Putamen (tissue), 1 donor: ENCODE measurements around the gene ARHGAP6.

ENCODE experiments used
- DNase-seq: peaks from one replicate; pipeline ENCODE4 v3.0.0-alpha.2; 2016; ENCODE audit warnings: low spot score

The ARHGAP6 gene

DNA sequence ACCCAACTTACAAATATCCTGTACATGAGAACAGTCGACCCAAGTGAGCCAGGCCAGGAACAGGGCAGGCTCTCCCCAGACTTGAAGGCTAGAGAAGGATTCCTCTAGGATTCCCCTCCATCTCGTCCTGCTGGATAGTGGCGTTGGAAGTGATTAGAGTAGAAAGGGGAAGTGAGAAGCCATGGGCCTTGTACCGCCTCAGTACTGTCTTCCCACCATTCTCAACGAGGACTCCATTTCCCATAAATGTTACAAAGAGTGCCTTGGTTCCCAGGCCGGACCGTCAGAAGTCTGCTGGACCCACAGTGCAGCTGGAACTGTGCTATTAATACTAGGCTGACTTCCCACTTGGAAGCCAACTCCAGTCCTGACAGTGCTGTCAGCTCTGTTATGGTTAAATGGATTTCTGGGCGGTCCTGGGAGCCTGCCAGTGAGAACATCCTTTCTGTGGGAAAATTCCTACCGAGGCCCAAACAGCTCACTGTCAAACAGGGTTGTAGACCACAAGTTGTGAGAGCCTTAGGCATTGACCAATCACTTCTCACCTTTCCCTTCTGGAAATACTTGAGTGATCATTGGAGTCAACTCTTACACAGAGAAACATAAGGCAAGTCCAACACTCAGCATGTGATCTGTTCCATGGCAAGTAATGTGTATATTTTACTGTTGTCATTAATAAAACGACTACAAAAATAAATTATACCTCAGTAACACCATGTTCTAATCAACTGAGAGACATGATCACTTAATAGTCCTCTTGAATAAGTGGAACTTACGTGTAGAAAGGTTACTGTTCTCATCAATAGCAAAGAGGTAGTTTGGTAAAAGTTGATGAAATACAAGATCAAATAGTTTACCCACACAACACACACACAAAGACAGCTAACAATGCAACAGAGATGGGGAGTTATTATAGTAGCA, 314.1 kb downstream of the ARHGAP6 start:
- DNase-seq, result no peak

DNA sequence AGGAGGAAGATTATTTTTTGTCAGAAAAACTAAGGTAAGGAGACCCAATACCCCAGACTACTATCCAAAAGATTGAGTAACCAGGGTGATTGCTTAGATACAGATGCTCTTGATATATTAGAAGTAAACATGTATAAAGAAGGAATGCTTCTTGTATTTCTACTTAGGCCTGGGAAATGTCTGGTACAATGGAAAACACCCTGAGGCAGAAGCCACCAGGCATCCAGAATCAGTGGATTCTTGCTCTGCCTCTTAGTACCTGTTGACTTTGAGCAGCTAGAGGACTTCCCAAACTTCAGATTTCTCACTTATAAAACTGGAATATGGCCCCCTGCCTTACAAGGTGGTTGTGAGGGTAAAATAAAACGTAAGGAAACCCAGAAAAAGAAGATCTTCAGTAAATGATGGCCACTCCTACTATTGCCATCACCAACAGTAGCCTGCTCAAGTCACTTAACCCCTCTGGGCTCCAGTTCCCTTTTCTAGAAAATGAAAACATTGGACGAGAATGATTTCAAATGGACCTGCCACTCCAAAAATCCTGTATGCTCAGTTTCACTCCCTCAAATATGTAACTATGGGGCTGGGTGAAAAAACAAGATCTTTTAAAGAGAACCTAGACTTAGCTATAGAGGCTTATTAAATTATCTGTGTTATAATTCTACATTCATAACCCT, 315.9 kb downstream of the ARHGAP6 start:
- DNase-seq, result no peak

DNA sequence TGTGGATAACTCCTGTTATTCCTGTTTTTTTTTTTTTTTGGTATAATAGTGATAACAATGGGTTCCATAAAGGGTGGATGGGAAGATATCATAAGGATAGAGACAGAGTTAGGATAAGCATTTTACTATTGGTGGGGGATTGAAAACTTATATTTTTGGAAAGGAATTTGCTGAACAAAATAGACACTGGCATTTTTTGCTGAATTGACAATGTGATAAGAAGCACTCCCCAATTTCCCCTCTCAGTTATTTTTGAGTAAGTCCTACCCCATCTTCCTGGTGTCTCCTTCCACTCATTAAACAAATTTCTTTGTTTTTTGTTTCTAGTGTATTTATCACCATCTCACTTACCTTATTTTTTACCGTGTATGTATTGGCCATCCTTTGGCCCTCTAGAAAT, 316.7 kb downstream of the ARHGAP6 start:
- no peak for DNase-seq

DNA sequence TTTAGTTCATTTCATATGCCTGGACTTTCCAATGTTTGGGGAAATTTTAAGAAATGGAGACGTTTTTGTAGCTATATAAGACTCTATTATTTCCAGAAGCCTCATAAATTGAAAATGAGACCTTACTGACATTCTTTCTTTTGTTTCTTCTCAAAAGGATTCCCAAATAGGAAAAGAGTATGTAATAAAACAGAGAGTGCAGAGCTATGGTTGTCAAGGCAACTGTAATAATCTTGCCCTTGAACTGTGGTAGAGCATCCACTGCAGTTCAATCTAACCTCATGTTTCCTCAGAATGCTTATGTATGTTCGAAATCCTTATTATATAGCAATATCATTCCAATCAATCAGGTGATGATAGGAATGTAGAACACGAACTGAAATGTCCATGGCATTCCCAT, 318.4 kb downstream of the ARHGAP6 start:
- DNase-seq, result no peak

DNA sequence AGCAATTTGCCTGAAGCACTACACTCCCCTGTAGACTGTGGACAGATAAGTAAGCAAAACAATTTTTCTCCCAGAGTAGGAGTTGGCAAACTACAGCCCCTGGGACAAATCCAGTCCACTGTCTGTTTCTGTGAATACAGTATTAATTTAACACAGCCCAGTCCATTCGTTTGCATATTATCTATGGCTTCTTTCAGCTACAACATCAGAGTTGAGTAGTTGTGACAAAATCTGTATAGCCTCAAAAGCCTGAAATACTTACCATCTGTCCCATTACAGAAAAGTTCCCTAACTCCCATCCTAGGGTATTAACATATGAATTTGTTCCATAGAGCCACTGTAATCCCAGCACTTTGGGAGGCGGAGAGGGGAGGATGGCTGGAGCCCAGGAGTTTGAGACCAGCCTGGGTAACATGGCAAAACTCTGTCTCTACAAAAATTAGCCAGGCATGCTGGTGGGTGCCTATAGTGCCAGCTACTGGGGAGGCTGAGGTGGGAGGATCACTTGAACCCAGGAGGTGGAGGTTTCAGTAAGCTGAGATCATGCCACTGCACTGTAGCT, 319.5 kb downstream of the ARHGAP6 start:
- no peak for DNase-seq

DNA sequence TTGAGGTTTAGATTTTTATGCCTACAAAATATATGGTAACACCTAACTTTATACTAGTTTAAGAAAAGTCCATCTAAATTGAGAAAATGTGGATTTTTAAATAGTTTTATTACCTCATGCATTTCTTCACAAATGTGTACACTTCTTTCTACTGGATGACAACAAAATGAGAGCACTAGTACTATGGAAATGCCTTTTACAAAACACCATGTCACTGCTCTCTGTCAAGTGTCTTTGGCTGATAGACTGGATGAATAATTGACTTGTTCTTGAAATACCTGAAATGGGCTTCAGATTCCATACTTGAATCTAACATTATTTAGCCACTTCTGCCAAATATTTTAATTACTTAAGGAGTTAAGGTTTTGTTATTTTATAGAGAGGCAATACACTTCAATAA, 323.0 kb downstream of the ARHGAP6 start:
- DNase-seq, result no peak

DNA sequence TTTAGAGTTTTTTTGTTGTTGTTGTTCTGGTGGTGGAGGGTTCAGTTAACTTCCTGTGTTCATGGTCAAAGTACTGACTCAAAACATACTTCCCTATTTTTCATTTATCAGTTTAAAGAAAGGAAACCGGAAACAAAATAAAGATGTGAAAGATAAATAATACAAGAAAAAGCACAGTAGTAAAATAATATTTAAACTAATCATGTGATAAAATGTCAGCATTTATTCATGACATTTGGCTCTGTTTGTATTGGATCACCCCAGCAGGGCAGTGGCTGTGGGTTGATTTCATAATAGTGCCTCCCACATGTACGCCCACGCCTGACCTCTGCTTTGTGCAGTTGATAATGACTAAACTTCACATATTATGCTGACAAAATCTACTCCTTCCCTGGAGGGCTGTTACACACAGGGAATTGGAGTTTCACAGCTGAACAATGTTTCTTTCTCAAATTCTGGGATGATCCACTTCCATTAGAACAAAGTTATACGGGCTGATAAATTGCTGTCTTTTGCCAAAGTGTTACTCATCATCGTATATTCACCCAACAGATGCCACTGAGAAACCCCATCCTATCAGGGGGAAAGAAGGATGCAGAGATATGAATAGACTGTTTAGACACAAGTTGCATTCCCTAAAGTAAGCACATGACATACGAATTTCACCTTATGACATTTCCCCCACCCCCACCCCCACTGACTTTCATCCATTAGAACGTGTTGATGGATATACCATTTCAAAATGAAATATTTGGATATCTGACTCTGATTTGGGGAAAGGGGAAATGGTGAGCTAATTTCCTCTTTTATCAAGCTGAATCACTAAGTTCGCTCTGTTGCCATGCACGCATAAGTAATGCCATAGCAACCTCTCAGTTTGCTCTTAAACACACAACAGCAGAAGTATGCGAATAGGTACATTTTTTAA, 324.2 kb downstream of the ARHGAP6 start:
- DNase-seq, result no peak

DNA sequence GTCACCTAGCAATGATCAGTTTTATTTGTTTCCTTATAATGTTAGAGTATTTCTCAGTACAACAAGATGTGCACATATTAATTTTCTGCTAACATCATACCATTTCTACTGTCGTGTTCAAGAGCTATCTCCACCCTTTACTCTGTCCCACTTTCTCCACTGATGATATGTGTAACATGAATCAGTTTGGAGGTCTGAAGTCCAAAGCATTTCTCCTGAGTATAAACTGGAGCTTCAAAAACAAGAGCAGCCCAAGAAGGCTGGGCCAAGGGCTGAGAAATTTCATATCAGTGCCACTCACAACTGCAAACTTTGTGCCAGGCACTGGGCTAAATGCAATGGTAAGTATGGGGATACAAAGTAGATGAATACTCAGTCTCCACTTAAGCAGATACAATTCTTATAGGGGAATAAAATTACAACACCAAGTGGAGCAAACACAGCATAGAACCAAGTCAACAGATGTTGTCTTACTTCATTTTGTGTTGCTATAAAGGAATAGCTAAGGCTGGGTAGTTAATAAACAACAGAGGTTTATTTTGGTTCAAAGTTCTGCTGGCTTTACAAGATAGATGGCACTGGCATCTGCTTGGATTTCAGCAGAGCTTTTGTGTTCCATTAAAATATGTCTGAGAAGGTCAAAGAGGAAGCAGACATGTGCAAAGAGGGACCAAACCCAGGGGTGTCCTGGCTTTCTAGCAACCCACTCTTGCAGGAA, 328.3 kb downstream of the ARHGAP6 start:
- no peak for DNase-seq

DNA sequence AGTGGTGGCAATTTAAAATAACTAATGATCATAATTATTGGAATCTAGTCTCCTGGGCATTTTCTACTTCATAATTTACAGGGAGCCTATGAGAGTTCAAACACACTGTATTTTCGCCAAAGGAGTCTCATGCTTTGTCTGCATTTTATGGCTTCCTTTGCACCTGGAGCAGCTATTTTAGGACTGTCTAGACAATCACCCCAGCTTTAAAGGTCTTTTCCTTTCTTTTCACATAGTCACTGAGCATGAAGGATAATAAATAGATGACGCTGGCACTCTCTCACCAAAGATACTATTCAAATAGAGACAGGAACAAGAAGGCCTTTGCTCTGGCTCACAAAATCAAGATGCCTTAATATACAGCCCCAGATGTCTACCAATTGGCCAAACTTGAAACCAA, 329.5 kb downstream of the ARHGAP6 start:
- no peak for DNase-seq

DNA sequence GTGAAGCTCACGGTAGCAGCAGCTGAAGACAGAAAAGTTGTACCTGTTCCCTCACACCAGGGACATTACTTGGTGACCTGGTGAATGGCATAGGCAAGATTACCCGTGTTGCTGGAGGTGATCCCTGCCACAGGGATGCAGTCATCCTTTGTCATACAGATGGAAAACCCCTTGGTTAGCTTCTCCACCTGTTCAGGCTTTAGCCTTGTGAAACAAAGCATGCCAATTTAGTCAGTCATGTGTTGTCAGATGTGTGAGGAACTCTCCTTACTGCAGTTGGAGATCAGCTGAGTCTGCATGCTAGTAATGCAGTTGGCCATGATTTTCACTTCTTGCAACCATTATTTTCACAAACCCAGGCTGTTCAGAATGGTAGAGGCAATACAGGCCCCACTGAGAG, 331.6 kb downstream of the ARHGAP6 start:
- no peak for DNase-seq

DNA sequence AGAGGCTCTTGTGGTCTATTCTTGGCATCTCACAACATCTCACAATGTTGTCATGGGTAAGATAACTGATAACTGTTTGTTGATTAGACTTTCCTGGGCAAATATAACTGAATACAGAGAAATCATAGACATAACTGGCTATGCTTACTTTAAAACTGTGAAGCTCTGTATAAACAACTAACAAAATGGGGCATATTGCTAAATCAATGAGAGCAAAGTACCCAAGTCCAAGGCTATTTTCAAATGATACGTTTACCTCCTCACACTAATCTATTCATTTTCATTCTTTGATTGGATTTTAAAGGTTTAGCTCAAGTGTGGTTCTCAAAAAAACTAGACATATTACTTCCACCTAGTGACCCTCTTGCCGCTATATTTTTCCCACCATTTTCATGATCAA, 333.9 kb downstream of the ARHGAP6 start:
- no peak for DNase-seq

DNA sequence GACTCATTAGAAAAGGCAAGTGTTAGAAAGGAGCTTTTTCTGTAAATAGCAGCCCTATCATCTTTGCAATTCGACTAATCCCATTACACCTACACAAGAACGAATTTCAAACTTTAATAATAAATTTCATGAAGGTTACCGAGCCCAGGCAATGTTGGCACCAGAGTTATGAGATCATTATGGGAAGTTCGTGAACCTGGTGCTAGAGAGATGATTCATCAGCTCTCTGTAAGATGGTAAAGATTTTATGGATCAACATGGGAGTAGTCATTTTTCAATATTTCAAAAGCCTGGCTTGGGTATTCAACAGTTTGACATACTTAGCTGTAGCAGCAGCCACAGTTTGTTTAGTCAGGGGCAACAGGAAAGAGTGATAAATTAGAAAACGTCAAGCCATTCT, 336.7 kb downstream of the ARHGAP6 start:
- peak; percentile 21 for DNase-seq

DNA sequence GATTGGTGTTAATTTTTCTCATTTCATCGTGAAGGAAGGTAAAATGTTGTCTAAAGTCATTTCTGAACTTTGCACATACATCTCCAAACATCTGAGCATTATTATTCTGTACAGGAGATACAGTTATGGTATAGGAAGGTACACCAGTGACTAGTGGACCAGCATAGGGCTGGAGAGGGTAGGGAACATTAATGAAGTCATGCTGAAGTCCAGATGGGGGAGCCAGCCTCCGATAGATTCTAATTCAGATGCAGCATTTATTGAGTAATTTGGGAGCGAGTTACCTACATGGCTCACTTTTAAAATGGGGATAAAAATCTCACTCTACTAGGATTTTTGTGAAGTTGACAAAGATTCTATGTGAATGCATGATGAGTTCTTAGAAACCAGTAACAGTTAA, 337.6 kb downstream of the ARHGAP6 start:
- DNase-seq, result no peak

DNA sequence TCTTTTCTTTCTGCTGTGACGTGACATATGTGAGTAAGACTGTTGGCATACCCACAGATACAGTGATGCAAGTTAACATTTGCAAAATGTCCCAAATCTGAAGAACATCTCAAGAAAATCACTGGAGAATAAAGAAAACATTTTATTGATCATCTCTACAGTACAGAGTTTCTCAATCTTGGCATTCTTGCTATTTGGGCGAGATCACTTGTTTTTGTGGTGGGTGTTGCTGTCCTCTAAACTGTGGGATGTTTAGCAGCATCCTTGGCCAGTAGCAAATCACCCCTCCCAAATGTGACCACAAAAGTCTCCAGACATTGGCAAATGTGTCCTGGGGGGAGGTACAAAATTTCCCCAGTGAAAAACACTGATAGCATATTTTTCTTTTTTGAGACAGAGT, 343.7 kb downstream of the ARHGAP6 start:
- DNase-seq, result no peak

DNA sequence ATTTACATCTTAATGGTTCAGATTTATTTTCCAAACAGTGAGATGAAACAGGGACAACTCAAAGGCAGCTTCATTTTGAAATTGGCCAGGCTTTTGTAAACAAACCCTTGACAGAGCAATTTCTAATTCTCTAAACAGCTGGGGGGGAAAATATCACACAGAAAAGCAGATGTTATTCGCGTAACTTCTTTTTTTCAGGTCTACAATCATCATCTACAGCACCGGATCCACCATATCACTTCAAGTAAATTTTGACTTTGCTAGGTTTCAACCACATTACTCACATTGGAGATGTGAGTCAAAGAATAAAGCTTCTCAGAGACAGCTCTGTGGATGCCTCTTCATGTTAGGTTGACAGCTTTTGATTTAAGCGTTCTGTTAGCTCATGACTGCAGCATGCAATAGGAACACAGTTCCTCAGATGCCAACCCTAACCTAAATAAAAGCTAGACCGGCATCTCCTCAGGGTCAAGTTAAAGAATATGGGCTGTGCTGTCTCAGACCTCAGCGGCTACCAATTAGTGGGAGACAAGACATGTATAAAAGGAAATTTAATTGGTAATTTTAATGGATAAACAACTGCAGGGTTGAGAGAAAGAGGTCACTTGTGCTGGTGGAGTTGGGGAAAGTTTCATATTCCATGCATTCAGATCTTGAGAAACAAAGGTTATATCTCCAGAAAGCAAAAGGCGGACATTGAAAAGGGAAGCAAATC, 345.8 kb downstream of the ARHGAP6 start:
- DNase-seq, result no peak

DNA sequence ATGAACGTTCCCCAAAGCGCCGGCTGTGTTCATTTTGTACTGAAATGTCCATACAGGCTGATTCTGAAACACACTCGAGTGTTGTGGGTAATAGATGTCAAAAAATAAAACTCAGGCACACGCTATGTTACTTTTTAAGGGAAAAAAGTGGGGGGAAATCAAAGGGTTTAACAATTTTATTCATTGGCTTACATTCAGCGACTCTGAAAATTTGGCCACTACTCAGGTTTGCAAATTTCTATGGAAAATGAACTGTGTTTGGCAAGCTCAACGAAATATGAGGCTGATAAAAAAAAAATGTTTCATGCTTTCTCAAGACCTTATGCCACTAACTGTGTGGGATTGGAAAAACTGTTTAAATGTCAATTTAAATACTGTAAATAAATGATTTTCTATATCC, 354.0 kb downstream of the ARHGAP6 start:
- no peak for DNase-seq

DNA sequence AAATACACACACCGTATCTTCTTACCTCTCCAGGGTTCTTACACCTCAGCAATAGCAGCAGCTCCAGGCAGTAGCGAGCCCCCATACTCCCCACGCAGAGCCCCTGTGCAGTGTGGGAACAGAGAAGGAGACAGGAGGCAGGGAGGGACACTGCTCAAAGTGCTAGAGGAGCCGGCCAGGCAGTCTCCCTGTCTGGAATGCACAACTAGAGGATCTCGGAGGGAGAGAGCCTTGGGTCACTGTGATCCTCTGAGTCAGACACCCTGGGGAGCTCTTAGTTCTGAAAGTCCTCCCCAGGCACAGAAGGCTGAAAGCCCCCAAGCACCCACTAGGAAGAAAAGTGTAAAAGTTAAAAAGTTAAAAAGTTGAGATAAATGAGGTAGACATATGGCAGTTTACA, 356.5 kb downstream of the ARHGAP6 start:
- no peak for DNase-seq

DNA sequence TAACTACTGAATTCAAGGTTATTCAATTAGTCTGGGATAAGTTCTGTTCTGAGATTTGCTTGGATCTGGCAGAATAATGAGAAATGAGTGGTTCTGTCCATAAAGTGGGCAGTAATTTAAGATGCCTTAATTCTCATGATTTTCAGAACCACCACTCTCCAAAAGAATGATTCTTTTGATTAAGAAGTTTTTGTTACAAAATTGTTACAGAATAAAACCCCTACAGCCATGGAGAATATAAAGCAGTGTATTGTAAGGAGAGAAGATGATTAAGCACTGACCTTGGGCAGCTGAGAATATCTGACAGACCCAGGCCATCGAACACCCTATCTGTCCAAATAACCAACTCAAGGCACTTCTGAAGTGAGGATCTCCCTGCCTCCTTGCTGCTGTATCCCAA, 360.1 kb downstream of the ARHGAP6 start:
- DNase-seq, result no peak

DNA sequence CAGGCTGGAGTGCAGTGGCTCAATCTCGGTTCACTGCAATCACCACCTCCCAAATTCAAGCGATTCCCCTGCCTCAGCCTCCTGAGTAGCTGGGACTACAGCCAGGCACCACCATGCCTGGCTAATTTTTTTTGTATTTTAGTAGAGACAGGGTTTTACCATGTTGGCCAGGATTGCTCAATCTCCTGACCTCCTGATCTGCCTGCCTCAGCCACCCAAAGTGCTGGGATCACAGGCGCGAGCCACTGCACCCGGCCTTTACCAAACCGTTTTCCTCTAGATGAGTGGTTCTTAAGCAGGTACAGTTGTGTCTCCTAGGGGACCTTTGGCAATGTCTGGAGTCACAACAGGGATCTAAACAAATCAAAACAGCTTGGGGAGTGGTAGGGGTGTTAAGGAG, 360.9 kb downstream of the ARHGAP6 start:
- DNase-seq, result no peak

DNA sequence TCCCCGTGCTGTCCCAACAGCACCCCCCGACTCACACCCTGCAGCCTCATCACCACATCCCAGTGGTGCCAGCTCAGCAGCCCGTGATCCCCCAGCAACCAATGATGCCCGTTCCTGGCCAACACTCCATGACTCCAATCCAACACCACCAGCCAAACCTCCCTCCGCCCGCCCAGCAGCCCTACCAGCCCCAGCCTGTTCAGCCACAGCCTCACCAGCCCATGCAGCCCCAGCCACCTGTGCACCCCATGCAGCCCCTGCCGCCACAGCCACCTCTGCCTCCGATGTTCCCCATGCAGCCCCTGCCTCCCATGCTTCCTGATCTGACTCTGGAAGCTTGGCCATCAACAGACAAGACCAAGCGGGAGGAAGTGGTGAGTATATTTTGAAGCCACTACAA, 367.1 kb downstream of the ARHGAP6 start:
- no peak for DNase-seq

DNA sequence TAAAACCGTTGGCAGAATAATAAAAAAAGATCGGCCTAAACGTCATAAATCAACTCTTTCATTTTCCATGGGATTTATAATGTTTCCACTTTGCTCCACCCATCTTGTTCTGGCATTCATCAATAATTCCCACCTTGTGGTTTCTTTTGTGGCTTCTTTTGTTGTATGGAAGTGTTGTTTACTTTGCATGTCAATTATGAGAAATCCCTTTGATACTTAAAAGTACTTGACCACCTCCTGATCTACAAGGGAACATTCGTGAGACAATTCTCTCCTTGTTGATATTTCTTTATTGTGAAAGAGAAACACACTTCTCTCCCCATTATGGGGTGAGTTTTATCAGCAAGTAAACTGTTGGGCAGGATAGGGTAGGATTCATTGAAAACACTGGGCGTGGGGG, 369.7 kb downstream of the ARHGAP6 start:
- DNase-seq, result no peak
